A549 (cell line): ENCODE results near the gene NEU4.

ENCODE experiments used
- CTCF ChIP-seq: fragments of >200 bp; sonication (Bioruptor Twin); formaldehyde crosslinking; IDR thresholded peaks from 3 replicates; pipeline ENCODE4 v1.5.1; 2016
- ELK1 ChIP-seq: fragments of 150-350 bp; IDR thresholded peaks from 2 replicates; pipeline ENCODE4 v1.6.1; 2014; ENCODE audit warnings: low read depth, mild to moderate bottlenecking, low read length
- EP300 ChIP-seq, 2 experiments: fragments of >200 bp; sonication (Bioruptor Twin); formaldehyde crosslinking; IDR thresholded peaks; 2 replicates in 1 of 2; 3 replicates in 1 of 2; pipeline ENCODE4 v1.6.1; 2016 to 2017
- ESRRA ChIP-seq: fragments of 150-350 bp; IDR thresholded peaks from 2 replicates; pipeline ENCODE4 v1.6.1; 2014; ENCODE audit warnings: mild to moderate bottlenecking, low read length, borderline replicate concordance
- FOSL2 ChIP-seq, 2 experiments: fragments of 450-650 bp in 1 of 2; fragments of >200 bp in 1 of 2; sonication (Bioruptor Twin) in 1 of 2; formaldehyde crosslinking; IDR thresholded peaks; 2 replicates each; pipeline versions ENCODE4 v1.5.0 to v1.6.1; 2016 to 2020; ENCODE audit warnings: mild to moderate bottlenecking in 1 of 2, moderate library complexity in 1 of 2
- MAX ChIP-seq: IDR thresholded peaks from 2 replicates; pipeline ENCODE4 v1.6.1; 2012
- MYC ChIP-seq: IDR thresholded peaks from 2 replicates; pipeline ENCODE4 v1.6.1; 2012; ENCODE audit warnings: mild to moderate bottlenecking, inconsistent platforms, low read length, improper control_type of control experiment, borderline replicate concordance
- POLR2A ChIP-seq: IDR thresholded peaks from 2 replicates; pipeline ENCODE4 v1.6.1; 2012; ENCODE audit warnings: mild to moderate bottlenecking, low read length
- RAD21 ChIP-seq, 2 experiments: fragments of >200 bp in 1 of 2; sonication (Bioruptor Twin) in 1 of 2; formaldehyde crosslinking in 1 of 2; IDR thresholded peaks in 1 of 2; conservative IDR thresholded peaks in 1 of 2; 2 replicates in 1 of 2; 3 replicates in 1 of 2; pipeline ENCODE4 v1.6.1; 2012 to 2018; ENCODE audit warnings: inconsistent platforms in 1 of 2
- RARB ChIP-seq: fragments of 250-450 bp; sonication (Bioruptor Pico); IDR thresholded peaks from 2 replicates; pipeline ENCODE4 v1.8.0; 2021; ENCODE audit warnings: mild to moderate bottlenecking, moderate library complexity
- USF2 ChIP-seq: fragments of 450-650 bp; IDR thresholded peaks from 2 replicates; pipeline ENCODE4 v1.6.1; 2014; ENCODE audit warnings: antibody characterized with exemption
- ZFP36 ChIP-seq: fragments of 450-650 bp; IDR thresholded peaks from 2 replicates; pipeline ENCODE4 v1.6.1; 2014; ENCODE audit warnings: borderline replicate concordance; ENCODE audit not compliant: partially characterized antibody

- TF ChIP-seq CTCF (no peak), FOSL2 (IDR thresholded peaks at IDR 0.05) (no peak), FOSL2 (CRISPR knock-in tag; IDR thresholded peaks at IDR 0.05) (no peak), RAD21 (conservative IDR thresholded peaks at IDR 0.05 in 1 of 2, IDR thresholded peaks at IDR 0.05 in 1 of 2) (no peak), MAX (no peak), POLR2A (no peak), ZFP36 (no peak), USF2 (no peak), RARB (CRISPR knock-in tag) (no peak), ESRRA (no peak), ELK1 (no peak), MYC (no peak), EP300 (IDR thresholded peaks at IDR 0.05) (no peak)
Measured at GRCh38 chr2:241772063-241772499, 36.9 kb upstream of the NEU4 start.
